Neural crest cell (in vitro differentiated cells): Measurements from ENCODE around the gene DHX16. TPM values are rescaled to one million over a fixed set of nuclear protein-coding genes. Genes with fewer than 3 reads are reported as not detected.

Source experiments
- DNase-seq: peaks from one replicate; pipeline ENCODE4 v3.0.0; 2021; ENCODE audit warnings: low read depth, mixed read lengths, low spot score
- H3K27ac Mint-ChIP-seq: one replicate; pipeline ENCODE4 v1.8.0; 2021; ENCODE audit warnings: mild to moderate bottlenecking, mixed read lengths; ENCODE audit not compliant: unreplicated experiment
- H3K27me3 Mint-ChIP-seq: 2 replicates; pipeline ENCODE4 v1.8.0; 2021; ENCODE audit warnings: low read depth, mild to moderate bottlenecking, mixed read lengths
- H3K36me3 Mint-ChIP-seq: 2 replicates; pipeline ENCODE4 v1.8.0; 2021; ENCODE audit warnings: low read depth, mild to moderate bottlenecking, mixed read lengths
- H3K4me1 Mint-ChIP-seq: 2 replicates; pipeline ENCODE4 v1.8.0; 2021; ENCODE audit warnings: mixed read lengths
- H3K4me3 Mint-ChIP-seq: one replicate; pipeline ENCODE4 v1.8.0; 2021; ENCODE audit warnings: mild to moderate bottlenecking, mixed read lengths
- H3K9me3 Mint-ChIP-seq: 2 replicates; pipeline ENCODE4 v1.8.0; 2021; ENCODE audit warnings: mixed read lengths
- CTCF ChIP-seq: fragments of 200-600 bp; sonication (generic); conservative IDR thresholded peaks from 2 replicates; pipeline ENCODE4 v1.5.0; 2021; ENCODE audit warnings: antibody characterized with exemption, mild to moderate bottlenecking
- total RNA-seq: library from RNA; stranded (reverse); gene quantifications from 2 replicates; pipeline ENCODE4 v1.2.1, GENCODE V29; 2021

Gene DHX16
- total RNA-seq, 1 donor from 2014 or later = 30.3 TPM

- TF ChIP-seq CTCF = no peak
- H3K36me3 Mint-ChIP-seq = peaks cover 6% of the 10 kb centered on the region
- DNase-seq = no peak
- H3K27me3 Mint-ChIP-seq = no peaks in the 10 kb centered on the region
- H3K9me3 Mint-ChIP-seq = no peaks in the 10 kb centered on the region
- peaks cover 83% of the 10 kb centered on the region for H3K4me1 Mint-ChIP-seq
- H3K4me3 Mint-ChIP-seq = peak overlapping the region; percentile 90
- H3K27ac Mint-ChIP-seq = peak overlapping the region; percentile 76
Observed at GRCh38 chr6:30683980-30684338, 11.2 kb upstream of the DHX16 start.

GRCh38 chr6:30683183-30683979 is 10.6 kb upstream of the DHX16 start:
- H3K27me3 Mint-ChIP-seq = no peaks in the 10 kb centered on the region
- no peaks in the 10 kb centered on the region for H3K9me3 Mint-ChIP-seq
- no peak for TF ChIP-seq CTCF
- H3K4me3 Mint-ChIP-seq = peak overlapping the region; percentile 90
- no peak overlapping the region for H3K27ac Mint-ChIP-seq
- peaks cover 81% of the 10 kb centered on the region for H3K4me1 Mint-ChIP-seq
- DNase-seq = no peak
- peaks cover 8% of the 10 kb centered on the region for H3K36me3 Mint-ChIP-seq

- TF ChIP-seq CTCF = no peak
- no peak for DNase-seq
- Mint-ChIP-seq H3K4me3 (peak overlapping the region; percentile 90), H3K4me1 (peaks cover 71% of the 10 kb centered on the region), H3K27ac (no peak overlapping the region), H3K36me3 (peaks cover 8% of the 10 kb centered on the region), H3K9me3 (no peaks in the 10 kb centered on the region), H3K27me3 (no peaks in the 10 kb centered on the region)
Observed at GRCh38 chr6:30682143-30683117, 9.6 kb upstream of the DHX16 start.

- Mint-ChIP-seq H3K27me3 (no peaks in the 10 kb centered on the region), H3K4me1 (peaks cover 71% of the 10 kb centered on the region), H3K36me3 (peaks cover 8% of the 10 kb centered on the region), H3K4me3 (peak overlapping the region; percentile 90), H3K9me3 (no peaks in the 10 kb centered on the region), H3K27ac (no peak overlapping the region)
- no peak for DNase-seq
- TF ChIP-seq CTCF = no peak
Observed at GRCh38 chr6:30681766-30682142, 8.9 kb upstream of the DHX16 start.

- H3K9me3 Mint-ChIP-seq = no peaks in the 10 kb centered on the region
- no peaks in the 10 kb centered on the region for H3K27me3 Mint-ChIP-seq
- no peak for DNase-seq
- H3K4me3 Mint-ChIP-seq = peak overlapping the region; percentile 68
- H3K36me3 Mint-ChIP-seq = peaks cover 16% of the 10 kb centered on the region
- peak overlapping the region; percentile 50 for H3K27ac Mint-ChIP-seq
- H3K4me1 Mint-ChIP-seq = peaks cover 60% of the 10 kb centered on the region
- TF ChIP-seq CTCF = no peak
Observed at GRCh38 chr6:30679765-30680535, 7.1 kb upstream of the DHX16 start.
